GM21737 (cell line): ENCODE data around the gene DYSF.
"Not testable (repeated sequence)": the region's sequence is repeated elsewhere in the genome, so short reads cannot be mapped to it uniquely, and the experiment has no call there.

Experiments used
- ATAC-seq: cut with Tn5 transposase; IDR thresholded peaks from one replicate; pipeline ENCODE4 v1.9.1; 2021; ENCODE audit warnings: mild to moderate bottlenecking, moderate library complexity; ENCODE audit not compliant: unreplicated experiment

Gene DYSF

DNA sequence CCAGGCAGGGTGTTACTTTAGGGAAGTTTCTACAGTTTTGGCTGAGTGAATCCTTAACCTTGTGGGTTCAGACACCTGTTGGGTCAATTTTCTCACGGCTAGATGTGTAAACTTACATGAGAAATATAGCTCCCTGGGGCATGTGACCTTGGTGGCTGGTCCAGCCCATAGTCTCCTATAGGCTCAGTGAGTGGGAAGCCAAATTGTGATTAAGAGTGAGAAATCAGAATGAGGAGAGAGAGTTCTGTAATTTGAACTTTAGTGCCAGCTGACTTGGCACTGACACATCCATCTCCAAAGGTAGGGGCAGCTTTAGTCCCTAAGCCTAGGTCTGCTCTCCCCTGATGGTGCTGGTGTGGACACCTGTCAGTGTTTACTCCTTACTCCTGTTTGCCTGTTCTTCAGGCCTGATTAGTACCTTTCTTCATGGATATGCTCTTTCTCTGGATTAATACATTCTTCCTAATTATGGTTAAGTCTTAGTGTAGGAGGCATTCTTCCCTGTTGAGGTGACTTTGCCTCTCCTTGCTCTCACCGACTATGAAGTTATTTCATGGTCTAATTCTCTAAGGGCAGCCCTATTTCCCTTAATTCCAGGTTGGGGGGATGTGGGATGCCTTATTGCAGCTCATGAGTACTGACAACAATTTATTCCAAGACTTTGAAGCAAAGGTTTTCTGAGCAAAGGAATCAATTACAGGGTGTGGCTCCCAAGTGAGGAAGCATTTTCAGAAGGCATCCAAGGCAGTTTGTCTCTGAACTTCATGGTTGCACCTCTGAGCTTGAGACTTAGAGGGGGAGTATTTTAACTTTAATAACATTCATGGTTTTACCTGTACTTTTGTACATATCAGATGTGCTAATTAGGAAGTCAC lies 177.3 kb downstream of the DYSF start:
- no peak for ATAC-seq

- no peak for ATAC-seq
Observed at GRCh38 chr2:71631411-71631931, 178.1 kb downstream of the DYSF start.

GRCh38 chr2:71633086-71633485 lies 179.7 kb downstream of the DYSF start:
- no peak for ATAC-seq

GRCh38 chr2:71634567-71634966 lies 181.2 kb downstream of the DYSF start:
- ATAC-seq: no peak

DNA sequence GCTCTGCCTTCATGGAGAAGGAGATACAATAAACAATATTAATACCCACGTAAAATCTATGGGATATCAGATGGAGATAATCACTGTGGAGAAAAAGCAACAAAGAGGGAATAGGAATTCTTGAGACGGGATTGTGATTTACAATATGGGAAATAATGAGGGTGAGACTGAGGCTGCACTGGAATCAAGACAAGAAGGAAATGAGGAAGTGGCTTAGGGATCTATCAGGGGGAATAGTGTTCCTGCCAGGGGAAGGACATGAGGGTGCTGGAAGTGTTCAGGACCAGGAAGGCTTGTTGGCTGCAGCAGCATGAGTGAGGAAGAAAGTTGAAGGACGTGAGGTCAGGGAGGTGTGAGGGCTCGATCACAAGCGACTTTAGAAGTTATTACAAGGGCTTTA lies 182.4 kb downstream of the DYSF start:
- no peak for ATAC-seq

DNA sequence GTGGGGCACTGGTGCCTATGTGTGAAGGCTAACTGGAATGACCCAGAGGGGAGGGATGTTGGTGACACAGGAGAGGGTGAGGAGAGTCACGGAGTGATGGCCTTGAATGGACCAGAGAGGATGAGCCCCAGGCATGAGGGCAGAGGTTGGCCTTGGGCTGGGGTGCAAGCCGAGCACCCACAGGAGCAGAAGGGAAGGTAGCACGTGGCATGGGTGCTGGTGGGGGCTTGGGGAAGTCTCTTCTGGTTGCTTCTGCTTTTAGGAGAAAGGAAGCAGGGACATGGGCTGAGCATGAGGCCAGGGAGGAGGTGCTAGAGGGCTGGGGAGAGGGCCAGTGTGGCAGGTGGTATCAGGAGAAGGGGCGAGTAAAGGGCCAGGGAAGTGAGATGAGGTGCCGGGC lies 183.8 kb downstream of the DYSF start:
- no peak for ATAC-seq

DNA sequence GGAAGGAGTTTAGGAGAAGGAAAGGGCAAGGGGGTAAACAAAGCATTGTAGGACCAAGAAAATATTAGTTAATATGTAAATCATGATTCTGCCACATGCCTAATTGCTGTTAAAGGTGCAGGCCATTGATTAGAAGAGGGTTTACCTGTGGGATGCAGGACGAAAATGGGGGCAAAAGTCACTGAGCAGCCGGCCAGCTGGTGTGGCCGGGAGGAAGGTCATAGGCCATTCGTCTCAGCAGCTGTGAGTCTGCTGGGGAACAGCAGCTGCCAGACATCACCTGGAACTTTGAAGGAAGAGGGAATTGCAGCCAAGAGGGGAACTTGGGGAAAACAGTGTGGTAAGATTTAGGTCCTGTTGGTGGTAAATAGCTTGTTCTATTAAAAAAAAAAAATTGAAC lies 184.4 kb downstream of the DYSF start:
- ATAC-seq: no peak

- no peak for ATAC-seq
Observed at GRCh38 chr2:71639735-71640134, 186.4 kb downstream of the DYSF start.

DNA sequence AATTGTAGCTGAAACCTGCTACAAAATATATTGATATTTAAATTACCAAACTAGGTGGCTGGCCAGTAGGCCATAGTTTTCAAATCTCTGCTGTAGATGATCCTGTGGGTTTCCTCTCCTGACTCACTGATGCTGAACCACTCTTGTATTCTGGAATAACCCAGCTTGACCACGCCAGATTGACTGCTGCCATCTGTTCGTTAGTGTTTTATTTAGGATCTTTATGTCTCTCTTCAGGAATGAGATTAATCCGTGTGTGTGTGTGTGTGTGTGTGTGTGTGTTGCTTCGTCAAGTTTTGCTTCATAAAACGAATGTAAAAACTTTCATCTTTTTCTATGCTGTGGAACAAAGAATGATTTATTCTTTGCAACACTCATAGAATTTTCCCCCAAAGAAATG lies 187.1 kb downstream of the DYSF start:
- no peak for ATAC-seq

DNA sequence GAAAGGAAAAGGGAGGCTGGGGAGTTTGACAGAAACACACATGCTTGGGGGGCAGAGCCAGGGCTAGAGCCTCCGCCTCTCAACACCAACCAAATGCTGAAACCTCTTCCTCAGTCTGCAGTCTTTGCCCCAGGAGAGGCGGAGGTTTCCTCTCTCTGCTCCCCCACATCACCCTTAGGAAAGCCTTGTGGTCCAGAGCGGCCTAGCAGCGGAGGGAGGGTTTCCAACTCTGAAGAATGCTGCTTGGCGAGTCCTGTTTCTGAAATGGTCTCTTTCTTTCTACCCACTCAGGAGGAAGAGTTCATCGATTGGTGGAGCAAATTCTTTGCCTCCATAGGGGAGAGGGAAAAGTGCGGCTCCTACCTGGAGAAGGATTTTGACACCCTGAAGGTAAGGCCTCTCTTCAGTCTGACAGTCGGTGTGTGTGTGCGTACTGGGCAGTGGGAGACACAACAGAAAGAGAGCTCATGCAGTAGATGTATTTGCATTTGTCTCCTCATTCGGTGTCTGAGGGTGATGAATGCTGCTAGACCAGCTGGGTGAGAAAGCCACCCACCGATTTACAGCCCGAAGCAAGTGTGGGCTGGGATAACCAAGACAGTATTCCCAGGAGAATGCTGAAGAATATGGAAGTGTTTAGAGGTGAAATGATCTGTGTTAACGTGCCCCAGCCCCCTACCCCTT lies 190.5 kb downstream of the DYSF start:
- no peak for ATAC-seq

- no peak for ATAC-seq
Observed at GRCh38 chr2:71646028-71646427, 192.7 kb downstream of the DYSF start.

DNA sequence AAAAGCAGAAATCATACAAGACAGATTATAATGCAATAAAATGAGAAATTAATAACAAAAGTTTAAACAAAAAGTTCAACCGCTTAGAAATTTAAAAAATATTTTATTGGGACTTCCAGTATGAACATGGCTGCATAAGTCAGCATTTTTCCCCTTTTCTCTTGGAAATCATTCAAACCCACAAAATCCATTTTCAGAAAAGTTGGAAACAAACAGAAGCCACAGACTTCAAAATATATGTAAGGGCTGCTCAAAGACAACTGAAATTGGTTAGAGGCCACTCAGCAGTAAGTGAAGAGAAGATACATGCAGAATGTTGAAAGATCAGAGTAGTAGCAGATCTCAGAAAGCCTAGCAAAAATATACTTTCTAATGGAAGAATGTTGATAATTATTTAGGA lies 194.0 kb downstream of the DYSF start:
- no peak for ATAC-seq

DNA sequence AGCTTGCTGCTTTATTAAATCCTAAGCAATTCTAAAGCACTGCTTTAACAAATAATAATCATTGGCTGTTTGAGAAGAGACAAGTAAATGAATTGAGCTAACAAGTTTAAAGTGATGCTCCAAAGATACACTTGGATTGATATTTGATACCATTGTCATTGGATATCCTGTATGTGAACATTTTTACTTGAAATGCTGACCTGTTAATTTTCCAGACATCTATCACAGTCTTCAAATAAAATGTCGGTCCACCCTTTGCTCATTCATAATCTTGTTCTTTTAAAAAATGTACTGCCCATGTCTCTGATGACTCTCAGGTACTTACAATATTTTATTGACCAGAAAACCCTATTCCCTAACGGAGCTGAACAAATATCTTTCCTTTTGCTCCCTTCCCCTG lies 202.1 kb downstream of the DYSF start:
- ATAC-seq: no peak

GRCh38 chr2:71658256-71658655 lies 204.9 kb downstream of the DYSF start:
- ATAC-seq: not testable (repeated sequence)

DNA sequence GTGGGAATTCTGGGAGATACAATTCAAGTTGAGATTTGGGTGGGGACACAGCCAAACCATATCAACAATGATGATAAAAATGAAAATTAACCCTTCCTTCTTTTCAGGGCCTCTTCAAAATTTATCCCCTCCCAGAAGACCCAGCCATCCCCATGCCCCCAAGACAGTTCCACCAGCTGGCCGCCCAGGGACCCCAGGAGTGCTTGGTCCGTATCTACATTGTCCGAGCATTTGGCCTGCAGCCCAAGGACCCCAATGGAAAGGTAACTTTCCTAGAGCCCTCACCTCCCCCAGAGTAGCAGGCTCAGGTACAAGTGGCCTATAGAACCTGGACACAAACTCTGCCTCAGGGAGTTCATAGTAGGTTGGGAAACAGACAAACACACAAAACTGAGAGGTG lies 205.4 kb downstream of the DYSF start:
- no peak for ATAC-seq

GRCh38 chr2:71659868-71660518 lies 206.6 kb downstream of the DYSF start:
- ATAC-seq: no peak

DNA sequence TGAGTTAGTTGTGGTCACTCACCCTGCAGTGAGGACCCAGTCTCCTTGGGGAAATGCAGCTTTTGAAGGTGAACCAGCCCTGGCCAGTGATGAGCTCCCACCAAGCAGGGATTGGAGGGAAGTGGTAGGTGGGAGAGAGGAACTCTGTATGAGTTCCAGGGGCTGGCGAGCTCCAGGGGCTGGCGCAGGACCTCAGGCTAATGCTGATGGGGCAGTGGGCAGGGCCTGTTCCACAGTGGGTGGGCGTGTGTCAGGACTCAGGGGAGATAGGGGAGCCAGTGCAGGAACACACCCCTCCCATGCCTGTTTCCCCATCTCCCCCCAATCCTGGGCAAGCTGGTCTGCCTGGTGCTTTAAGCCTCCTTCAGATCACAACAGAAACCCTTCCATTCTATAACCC lies 208.4 kb downstream of the DYSF start:
- ATAC-seq: no peak

- no peak for ATAC-seq
Observed at GRCh38 chr2:71662665-71663394, 209.5 kb downstream of the DYSF start.

DNA sequence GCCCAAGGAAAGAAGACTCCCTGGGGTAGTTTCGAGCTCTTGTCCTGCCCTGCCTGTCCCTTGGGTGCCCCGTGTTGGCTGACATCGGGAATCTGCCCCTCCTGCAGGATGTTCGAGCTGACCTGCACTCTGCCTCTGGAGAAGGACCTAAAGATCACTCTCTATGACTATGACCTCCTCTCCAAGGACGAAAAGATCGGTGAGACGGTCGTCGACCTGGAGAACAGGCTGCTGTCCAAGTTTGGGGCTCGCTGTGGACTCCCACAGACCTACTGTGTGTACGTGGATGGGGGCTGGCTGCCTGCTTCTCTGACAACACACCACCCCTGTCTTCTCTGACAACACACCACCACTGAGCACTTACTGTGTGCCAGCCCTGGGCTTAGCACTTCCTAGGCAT lies 210.8 kb downstream of the DYSF start:
- ATAC-seq: no peak

- ATAC-seq: no peak
Observed at GRCh38 chr2:71665168-71666093, 212.1 kb downstream of the DYSF start.
